ENCODE results near the gene S100PBP. TPM values are rescaled to one million over a fixed set of nuclear protein-coding genes. Genes with fewer than 3 reads are reported as not detected.

S100PBP gene
- total and polyA plus RNA-seq, 12 donors, result 3.7 to 19.2 (median 11.5) TPM

GRCh38 chr1:32779242-32779641 is 38.2 kb upstream of the S100PBP start:
- Histone ChIP-seq H3K27ac (no peak overlapping the region), H3K4me3 (no peak overlapping the region), H3K4me1 (no peaks in the 10 kb centered on the region), H3K9me3 (no peaks in the 10 kb centered on the region), H3K36me3 (peaks cover 6 to 100% (median 60%) of the 10 kb centered on the region in 9 donors), H3K27me3 (no peaks in the 10 kb centered on the region)
- ATAC-seq (no peak), DNase-seq (no peak)
- intact Hi-C loops (cut with DNase I), result loop anchor here in 2 of 10 donors (10.0 kb wide), 2 partner anchors 264 to 374 kb away; no protein-coding TSS in a partner anchor
- 93 to 95% methylated on average over 5 of the region's 5 CpGs for WGBS, 2 donors
- no peak for TF ChIP-seq CTCF (IDR thresholded peaks at IDR 0.05)

GRCh38 chr1:32780005-32780404 is 37.4 kb upstream of the S100PBP start:
- no peak for TF ChIP-seq CTCF (IDR thresholded peaks at IDR 0.05)
- Histone ChIP-seq H3K36me3 (peaks cover 6 to 100% (median 66%) of the 10 kb centered on the region in 9 donors), H3K27ac (no peak overlapping the region), H3K4me3 (no peak overlapping the region), H3K4me1 (no peaks in the 10 kb centered on the region), H3K9me3 (no peaks in the 10 kb centered on the region), H3K27me3 (no peaks in the 10 kb centered on the region)
- 92 to 94% methylated on average over 8 of the region's 8 CpGs for WGBS, 2 donors
- ATAC-seq, result peak in 2 of 8 donors; percentile 38 to 41
- no peak for DNase-seq
- intact Hi-C loops (cut with DNase I), result no loop called here

- Histone ChIP-seq H3K4me3 (no peak overlapping the region), H3K36me3 (peaks cover 1 to 100% (median 66%) of the 10 kb centered on the region in 9 donors), H3K9me3 (no peaks in the 10 kb centered on the region), H3K4me1 (no peaks in the 10 kb centered on the region), H3K27ac (no peak overlapping the region), H3K27me3 (no peaks in the 10 kb centered on the region)
- intact Hi-C loops (cut with DNase I), result no loop called here
- ATAC-seq, result no peak
- DNase-seq, result no peak
- TF ChIP-seq CTCF (IDR thresholded peaks at IDR 0.05), result no peak
- 79 to 86% methylated on average over 8 of the region's 8 CpGs for WGBS, 2 donors
These were observed 36.7 kb upstream of the S100PBP start for GRCh38 chr1:32780628-32781234.

- DNase-seq (no peak), ATAC-seq (no peak)
- Histone ChIP-seq H3K4me1 (no peaks in the 10 kb centered on the region), H3K36me3 (peaks cover 0 to 100% (median 76%) of the 10 kb centered on the region in 9 donors), H3K27me3 (no peaks in the 10 kb centered on the region), H3K4me3 (no peak overlapping the region), H3K27ac (no peak overlapping the region), H3K9me3 (no peaks in the 10 kb centered on the region)
- no peak for TF ChIP-seq CTCF (IDR thresholded peaks at IDR 0.05)
- intact Hi-C loops (cut with DNase I), result no loop called here
- 89 to 90% methylated on average over 5 of the region's 5 CpGs for WGBS, 2 donors
These were observed 35.4 kb upstream of the S100PBP start for GRCh38 chr1:32782086-32782485.

Data from heart right ventricle (tissue), 16 donors.